H1 (cell line): Measurements from ENCODE around the gene IYD. TPM values are rescaled to one million over a fixed set of nuclear protein-coding genes. Genes with fewer than 3 reads are reported as not detected.

Experiments
- CTCF ChIA-PET: fragments of 300-600 bp; sonication (Branson Sonifier 250); formaldehyde crosslinking; loops from one replicate; lab custom pipeline; 2021; ENCODE audit not compliant: partially characterized antibody; lab: Charles Lee
- POLR2A ChIA-PET: fragments of 300-600 bp; sonication (Branson Sonifier 250); formaldehyde crosslinking; loops from one replicate; lab custom pipeline; 2021; ENCODE audit warnings: inconsistent platforms; ENCODE audit not compliant: partially characterized antibody; lab: Charles Lee
- DNase-seq, 2 experiments: peaks; one replicate each; pipeline versions ENCODE4 v3.0.0 to v3.0.0-alpha.2; 2010 to 2022; ENCODE audit warnings: low spot score in 2 of 2, low read depth in 1 of 2, mixed read lengths in 1 of 2
- FAIRE-seq: peaks from 2 replicates; lab custom pipeline; 2011; peaks lifted over from hg19 to GRCh38; lab: Jason Lieb, UNC
- H2AFZ ChIP-seq: 2 replicates; pipeline ENCODE4 v1.8.1; 2012; ENCODE audit warnings: low read length, inconsistent platforms
- H2AK5ac ChIP-seq: 2 replicates; pipeline ENCODE4 v1.6.1; 2013; ENCODE audit warnings: low read depth, low read length
- H2BK120ac ChIP-seq: replicated peaks from 2 replicates; pipeline ENCODE3; 2013; ENCODE audit warnings: low read depth, low read length, inconsistent platforms
- H2BK12ac ChIP-seq: 2 replicates; pipeline ENCODE4 v1.6.1; 2013; ENCODE audit warnings: low read depth, low read length
- H2BK15ac ChIP-seq: 2 replicates; pipeline ENCODE4 v1.6.1; 2013; ENCODE audit warnings: low read length
- H2BK20ac ChIP-seq: 2 replicates; pipeline ENCODE4 v1.6.1; 2013; ENCODE audit warnings: low read length
- H2BK5ac ChIP-seq: 2 replicates; pipeline ENCODE4 v1.6.1; 2013; ENCODE audit warnings: low read depth, low read length
- H3K14ac ChIP-seq: 2 replicates; pipeline ENCODE4 v1.6.1; 2013; ENCODE audit warnings: inconsistent platforms; ENCODE audit not compliant: insufficient read length
- H3K18ac ChIP-seq: 2 replicates; pipeline ENCODE4 v1.6.1; 2013; ENCODE audit warnings: low read length; ENCODE audit errors: extremely low read depth
- H3K23ac ChIP-seq: 2 replicates; pipeline ENCODE4 v1.6.1; 2013; ENCODE audit warnings: inconsistent platforms; ENCODE audit not compliant: insufficient read length
- H3K23me2 ChIP-seq: 2 replicates; pipeline ENCODE4 v1.6.1; 2013; ENCODE audit warnings: low read depth, low read length
- H3K27ac ChIP-seq: 2 replicates; pipeline ENCODE4 v1.6.1; 2011; ENCODE audit warnings: low read depth, low read length, inconsistent platforms
- H3K27me3 ChIP-seq, 4 experiments: replicated peaks in 1 of 4; 1 replicate in 1 of 4; 2 replicates in 3 of 4; pipeline versions ENCODE4 v1.6.1 to v1.8.1; 2011 to 2013; ENCODE audit warnings: low read length in 3 of 4, mild to moderate bottlenecking in 3 of 4, inconsistent platforms in 2 of 4, mixed read lengths in 2 of 4, moderate library complexity in 1 of 4; ENCODE audit not compliant: control insufficient read depth in 3 of 4, insufficient read depth in 3 of 4; ENCODE audit errors: extremely low read depth in 1 of 4
- H3K36me3 ChIP-seq, 4 experiments: 2 replicates each; pipeline versions ENCODE4 v1.6.1 to v1.8.1; 2011 to 2013; ENCODE audit warnings: mild to moderate bottlenecking in 4 of 4, low read length in 3 of 4, moderate library complexity in 2 of 4, control low read depth in 1 of 4, inconsistent platforms in 1 of 4; ENCODE audit not compliant: insufficient read depth in 4 of 4, control insufficient read depth in 2 of 4
- H3K4ac ChIP-seq: replicated peaks from 2 replicates; pipeline ENCODE3; 2013; ENCODE audit warnings: low read length, low read depth, mixed read lengths, inconsistent platforms; ENCODE audit not compliant: insufficient read length
- H3K4me1 ChIP-seq, 4 experiments: replicated peaks in 1 of 4; 1 replicate in 1 of 4; 2 replicates in 3 of 4; pipeline versions ENCODE4 v1.6.1 to v1.8.1; 2011 to 2013; ENCODE audit warnings: low read length in 3 of 4, inconsistent platforms in 2 of 4, mixed read lengths in 1 of 4; ENCODE audit not compliant: insufficient read depth in 4 of 4, control insufficient read depth in 3 of 4
- H3K4me2 ChIP-seq, 2 experiments: 2 replicates each; pipeline versions ENCODE4 v1.6.1 to v1.8.1; 2011 to 2013; ENCODE audit warnings: low read depth in 2 of 2, low read length in 2 of 2, control low read depth in 1 of 2, inconsistent platforms in 1 of 2, mild to moderate bottlenecking in 1 of 2; ENCODE audit not compliant: insufficient read depth in 1 of 2
- H3K4me3 ChIP-seq, 4 experiments: fragments of 200-600, 300-600 bp in 1 of 4; sonication (generic), shearing (Covaris generic), sonication (Bioruptor Twin) in 1 of 4; 2 replicates each; pipeline versions ENCODE4 v1.5.1 to v1.8.1; 2011 to 2016; ENCODE audit warnings: low read length in 4 of 4, low read depth in 3 of 4, control low read depth in 2 of 4, inconsistent platforms in 2 of 4, mild to moderate bottlenecking in 2 of 4, mixed read lengths in 1 of 4, moderate library complexity in 1 of 4; ENCODE audit not compliant: insufficient read depth in 2 of 4; ENCODE audit errors: extremely low read depth in 1 of 4
- H3K56ac ChIP-seq: replicated peaks from 2 replicates; pipeline ENCODE3; 2013; ENCODE audit warnings: low read depth, mild to moderate bottlenecking, mixed read lengths, low read length, inconsistent platforms; ENCODE audit not compliant: insufficient read length
- H3K79me1 ChIP-seq: 2 replicates; pipeline ENCODE4 v1.6.1; 2013; ENCODE audit warnings: low read depth, low read length, control low read depth
- H3K79me2 ChIP-seq, 2 experiments: 2 replicates each; pipeline versions ENCODE4 v1.6.1 to v1.8.1; 2012 to 2013; ENCODE audit warnings: low read length in 2 of 2, mild to moderate bottlenecking in 2 of 2, inconsistent platforms in 1 of 2; ENCODE audit not compliant: insufficient read depth in 2 of 2, control insufficient read depth in 1 of 2
- H3K9ac ChIP-seq, 4 experiments: replicated peaks in 1 of 4; 1 replicate in 1 of 4; 2 replicates in 3 of 4; pipeline versions ENCODE4 v1.6.1 to v1.8.1; 2011 to 2013; ENCODE audit warnings: low read depth in 3 of 4, low read length in 3 of 4, control low read depth in 2 of 4, mild to moderate bottlenecking in 2 of 4, moderate library complexity in 2 of 4, inconsistent platforms in 1 of 4; ENCODE audit errors: extremely low read depth in 1 of 4
- H3K9me3 ChIP-seq, 2 experiments: 2 replicates each; pipeline versions ENCODE4 v1.6.1 to v1.8.1; 2012 to 2013; ENCODE audit warnings: mild to moderate bottlenecking in 2 of 2, moderate library complexity in 2 of 2, control low read depth in 1 of 2, inconsistent platforms in 1 of 2, low read depth in 1 of 2, low read length in 1 of 2, mixed read lengths in 1 of 2; ENCODE audit not compliant: insufficient read depth in 2 of 2
- H4K20me1 ChIP-seq, 2 experiments: replicated peaks in 1 of 2; 2 replicates each; pipeline versions ENCODE3 to v1.8.1; 2011 to 2013; ENCODE audit warnings: inconsistent platforms in 2 of 2, low read length in 2 of 2, mild to moderate bottlenecking in 1 of 2; ENCODE audit not compliant: insufficient read depth in 2 of 2, control insufficient read depth in 1 of 2
- H4K5ac ChIP-seq: 2 replicates; pipeline ENCODE4 v1.6.1; 2013; ENCODE audit warnings: low read length, low read depth, mixed read lengths, inconsistent platforms; ENCODE audit not compliant: insufficient read length
- H4K8ac ChIP-seq: 2 replicates; pipeline ENCODE4 v1.8.0; 2013; ENCODE audit warnings: mild to moderate bottlenecking, moderate library complexity, low read length, inconsistent platforms; ENCODE audit not compliant: insufficient read depth; ENCODE audit errors: extremely low read depth
- H4K91ac ChIP-seq: replicated peaks from 2 replicates; pipeline ENCODE3; 2013; ENCODE audit warnings: low read length, mixed read lengths, inconsistent platforms; ENCODE audit not compliant: insufficient read length
- BCL11A ChIP-seq, 2 experiments: IDR thresholded peaks; one replicate each; pipeline ENCODE4 v1.6.1; 2011; ENCODE audit warnings: low read depth in 2 of 2, low read length in 2 of 2, mild to moderate bottlenecking in 2 of 2
- BRCA1 ChIP-seq: IDR thresholded peaks from 2 replicates; pipeline ENCODE4 v1.6.1; 2012; ENCODE audit warnings: low read depth, low read length, improper control_type of control experiment
- CBX5 ChIP-seq: fragments of 300-800, 300-1000 bp; sonication (generic); IDR thresholded peaks from 2 replicates; pipeline ENCODE4 v1.7.1; 2016; ENCODE audit warnings: antibody characterized with exemption, low read length, low read depth
- CEBPB ChIP-seq: IDR thresholded peaks from 2 replicates; pipeline ENCODE4 v1.6.1; 2012; ENCODE audit warnings: low read depth, low read length
- EP300 ChIP-seq, 2 experiments: IDR thresholded peaks; 1 replicate in 1 of 2; 2 replicates in 1 of 2; pipeline ENCODE4 v1.6.1; 2011 to 2012; ENCODE audit warnings: low read depth in 2 of 2, low read length in 2 of 2, mild to moderate bottlenecking in 2 of 2, borderline replicate concordance in 1 of 2, inconsistent platforms in 1 of 2, moderate library complexity in 1 of 2
- EZH2 ChIP-seq: fragments of 200-600 bp; sonication (generic); IDR thresholded peaks from 2 replicates; pipeline ENCODE4 v1.7.1; 2012; ENCODE audit warnings: low read depth, mild to moderate bottlenecking, moderate library complexity, low read length, inconsistent platforms; ENCODE audit not compliant: severe bottlenecking
- KDM5A ChIP-seq: fragments of 200-600 bp; IDR thresholded peaks from 2 replicates; pipeline ENCODE4 v1.7.1; 2012; ENCODE audit warnings: mild to moderate bottlenecking, low read length, inconsistent platforms, mixed read lengths
- NRF1 ChIP-seq: IDR thresholded peaks from 2 replicates; pipeline ENCODE4 v1.6.1; 2011; ENCODE audit warnings: mild to moderate bottlenecking, low read depth, low read length, improper control_type of control experiment
- POLR2A ChIP-seq, 2 experiments: IDR thresholded peaks; 1 replicate in 1 of 2; 2 replicates in 1 of 2; pipeline ENCODE4 v1.6.1; 2011; ENCODE audit warnings: low read depth in 2 of 2, low read length in 2 of 2, mild to moderate bottlenecking in 2 of 2; ENCODE audit errors: control extremely low read depth in 1 of 2
- RBBP5 ChIP-seq: IDR thresholded peaks from 2 replicates; pipeline ENCODE4 v1.7.1; 2012; ENCODE audit warnings: low read depth, mild to moderate bottlenecking, inconsistent platforms, low read length, moderate library complexity, borderline replicate concordance
- SAP30 ChIP-seq: fragments of 300-600 bp; sonication (generic); IDR thresholded peaks from 2 replicates; pipeline ENCODE4 v1.7.1; 2012; ENCODE audit warnings: low read length, moderate library complexity, mild to moderate bottlenecking, inconsistent platforms; ENCODE audit not compliant: insufficient read depth, insufficient replicate concordance
- TEAD4 ChIP-seq: IDR thresholded peaks from 2 replicates; pipeline ENCODE4 v1.6.1; 2012; ENCODE audit warnings: low read depth, low read length, inconsistent platforms, mixed read lengths
- whole genome bisulfite sequencing, 2 experiments: shearing (Covaris generic) in 1 of 2; methylation state at CpG; one replicate each; pipeline versions ENCODE4 v1.1.6 to v1.1.7; 2013 to 2015; ENCODE audit warnings: low lambda C conversion rate in 2 of 2, mixed read lengths in 2 of 2, inconsistent platforms in 1 of 2, low coverage in 1 of 2, missing lambda C conversion rate in 1 of 2; ENCODE audit not compliant: insufficient replicate concordance in 2 of 2, insufficient coverage in 1 of 2, insufficient read length in 1 of 2; ENCODE audit errors: extremely low coverage in 1 of 2, missing lambda C conversion rate in 1 of 2; 5-methylcytosine and 5-hydroxymethylcytosine counted together
- polyA plus RNA-seq, 7 experiments: library from polyadenylated mRNA; depleted of rRNA in 3 of 7; stranded (reverse) in 5 of 7; unstranded in 2 of 7; fragments of >200 nt in 5 of 7; fragments of 200-250 nt in 2 of 7; gene quantifications; 1 replicate in 5 of 7; 2 replicates in 1 of 7; 4 replicates in 1 of 7; pipeline versions ENCODE4 v1.2.1 to v1.2.3, GENCODE V29; 2011 to 2013; ENCODE audit warnings: missing spikeins in 2 of 7, mixed read lengths in 2 of 7
- total RNA-seq: library from RNA; stranded (reverse); fragmentation: NEBNext Ultra II Directional; extraction: Animal tissue kit (Norgen Biotek cat#: 25700); gene quantifications from 2 replicates; pipeline ENCODE4 v1.2.1, GENCODE V29; 2021
- TF ChIP-seq, protein P1 (sequence below): IDR thresholded peaks from 2 replicates; pipeline ENCODE4 v1.6.1; 2012; ENCODE audit warnings: low read length, inconsistent platforms

The IYD gene
- total and polyA plus RNA-seq, 2 of the 8 experiments (the other 6 are each of a cell fraction or from before 2014, with no cell fraction given), result not detected

DNA sequence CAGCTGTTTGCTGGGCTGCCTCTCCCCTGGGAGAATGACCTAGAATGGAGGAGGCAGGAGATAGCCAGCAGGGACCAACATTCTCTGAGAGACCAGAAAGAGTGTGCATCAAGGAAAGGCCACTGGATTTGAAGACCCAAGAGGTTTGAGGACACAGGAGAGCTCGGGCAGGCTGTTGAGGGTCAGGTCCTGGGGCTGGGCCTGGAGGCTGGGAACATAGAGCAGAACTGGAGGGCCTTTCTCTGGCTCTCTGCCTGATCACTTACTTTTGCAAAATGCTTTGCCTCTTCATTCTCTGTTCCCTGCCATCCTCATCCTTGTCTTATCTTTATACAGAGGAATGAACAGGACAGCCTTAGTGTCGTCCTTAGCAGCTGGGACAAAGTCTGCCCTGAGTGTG lies 2.5 kb downstream of the IYD start:
- no peak overlapping the region for H3K4ac ChIP-seq
- no peak overlapping the region for H4K8ac ChIP-seq
- FAIRE-seq (no peak), DNase-seq (no peak)
- no peaks in the 10 kb centered on the region for H3K9me3 ChIP-seq
- no peak overlapping the region for H2BK15ac ChIP-seq
- no peak overlapping the region for H3K56ac ChIP-seq
- H2BK20ac ChIP-seq, result no peak overlapping the region
- H2BK5ac ChIP-seq, result no peak overlapping the region
- WGBS, 2 experiments, result 90% methylated on average over 2 of the region's 2 CpGs; no CpG with 5 or more reads in 1 of the 2 experiments
- ChIA-PET CTCF (interaction anchor here (1.0 to 2.0 kb wide), 3 partner anchors 24 to 301 kb away, joined by 3 to 6 read pairs (median 5); no protein-coding TSS in a partner anchor), POLR2A (interaction anchor here (1.0 kb wide), 1 partner anchor 24 kb away, joined by 3 read pairs; no protein-coding TSS in a partner anchor)
- H3K18ac ChIP-seq, result no peak overlapping the region
- H2AFZ ChIP-seq, result no peak overlapping the region
- no peak overlapping the region for H4K91ac ChIP-seq
- no peak overlapping the region for H3K23ac ChIP-seq
- no peak overlapping the region for H3K4me3 ChIP-seq
- H3K27me3 ChIP-seq, result no peaks in the 10 kb centered on the region
- H4K5ac ChIP-seq, result no peak overlapping the region
- H3K23me2 ChIP-seq, result no peaks in the 10 kb centered on the region; the same call in 1 of the 2 replicates
- H2AK5ac ChIP-seq, result no peak overlapping the region
- no peak overlapping the region for H3K4me2 ChIP-seq
- H4K20me1 ChIP-seq, result no peaks in the 10 kb centered on the region
- H3K9ac ChIP-seq, result no peak overlapping the region
- H3K14ac ChIP-seq, result no peak overlapping the region
- no peaks in the 10 kb centered on the region for H3K4me1 ChIP-seq
- no peaks in the 10 kb centered on the region; the same call in 1 of the 2 replicates for H3K79me1 ChIP-seq
- H3K27ac ChIP-seq, result no peak overlapping the region
- H3K36me3 ChIP-seq, result no peaks in the 10 kb centered on the region
- H3K79me2 ChIP-seq, result no peaks in the 10 kb centered on the region
- no peak overlapping the region for H2BK120ac ChIP-seq
- H2BK12ac ChIP-seq, result no peak overlapping the region
- TF ChIP-seq EZH2 (no peak), CBX5 (no peak), RBBP5 (no peak), TEAD4 (no peak), EP300 (IDR thresholded peaks at IDR 0.05; ENCODE audit: borderline replicate concordance in 1 of 2, low read depth in 2 of 2, low read length in 2 of 2) (no peak), NRF1 (no peak), BRCA1 (no peak), CEBPB (no peak), KDM5A (no peak), POLR2A (IDR thresholded peaks at IDR 0.05; ENCODE audit: control extremely low read depth in 1 of 2, low read depth in 2 of 2, low read length in 2 of 2) (no peak), BCL11A (IDR thresholded peaks at IDR 0.05; ENCODE audit: low read depth in 2 of 2, low read length in 2 of 2) (no peak), SAP30 (no peak)
- TF ChIP-seq, protein P1, sequence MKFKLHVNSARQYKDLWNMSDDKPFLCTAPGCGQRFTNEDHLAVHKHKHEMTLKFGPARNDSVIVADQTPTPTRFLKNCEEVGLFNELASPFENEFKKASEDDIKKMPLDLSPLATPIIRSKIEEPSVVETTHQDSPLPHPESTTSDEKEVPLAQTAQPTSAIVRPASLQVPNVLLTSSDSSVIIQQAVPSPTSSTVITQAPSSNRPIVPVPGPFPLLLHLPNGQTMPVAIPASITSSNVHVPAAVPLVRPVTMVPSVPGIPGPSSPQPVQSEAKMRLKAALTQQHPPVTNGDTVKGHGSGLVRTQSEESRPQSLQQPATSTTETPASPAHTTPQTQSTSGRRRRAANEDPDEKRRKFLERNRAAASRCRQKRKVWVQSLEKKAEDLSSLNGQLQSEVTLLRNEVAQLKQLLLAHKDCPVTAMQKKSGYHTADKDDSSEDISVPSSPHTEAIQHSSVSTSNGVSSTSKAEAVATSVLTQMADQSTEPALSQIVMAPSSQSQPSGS, result no peak
